ENCODE measurements around the gene RBMS3.

RBMS3 gene

DNA sequence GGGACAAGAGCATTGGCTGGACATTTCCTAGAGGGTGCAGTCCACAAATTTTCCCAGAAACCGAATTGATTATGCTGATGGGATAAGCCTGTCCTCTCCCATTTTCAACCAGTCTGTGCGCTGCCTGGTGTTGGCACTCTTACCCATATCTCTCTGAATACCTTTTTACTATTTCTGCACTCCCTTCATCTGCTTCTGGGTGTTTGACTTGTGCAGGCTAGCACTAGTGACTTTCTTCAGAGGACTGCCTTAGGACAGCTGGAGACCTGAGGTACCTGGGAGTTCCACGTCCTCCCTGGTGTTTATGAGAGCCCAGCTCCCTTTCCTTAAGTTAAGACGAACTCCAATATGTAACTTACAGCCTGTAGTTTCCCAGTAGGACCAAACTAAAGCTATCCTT is 50.2 kb downstream of the RBMS3 start:
- CTCF ChIA-PET: no interaction called here
- TF ChIP-seq BHLHE40 (IDR thresholded peaks at IDR 0.05; ENCODE audit: borderline replicate concordance) (no peak), LEF1 (IDR thresholded peaks at IDR 0.05; ENCODE audit: borderline replicate concordance) (no peak), SUZ12 (IDR thresholded peaks at IDR 0.05) (no peak), FOXM1 (IDR thresholded peaks at IDR 0.05; ENCODE audit: borderline replicate concordance) (no peak), HDGF (IDR thresholded peaks at IDR 0.05; ENCODE audit: borderline replicate concordance) (no peak), ZNF384 (IDR thresholded peaks at IDR 0.05) (no peak), SP1 (IDR thresholded peaks at IDR 0.05) (no peak), NFRKB (IDR thresholded peaks at IDR 0.05) (no peak), CTBP1 (IDR thresholded peaks at IDR 0.05; ENCODE audit: borderline replicate concordance) (no peak), L3MBTL2 (conservative IDR thresholded peaks at IDR 0.05) (no peak), ARNT (IDR thresholded peaks at IDR 0.05) (no peak)
- DNase-seq (ENCODE audit: extremely low spot score): no peak
- POLR2A ChIA-PET: no interaction called here

DNA sequence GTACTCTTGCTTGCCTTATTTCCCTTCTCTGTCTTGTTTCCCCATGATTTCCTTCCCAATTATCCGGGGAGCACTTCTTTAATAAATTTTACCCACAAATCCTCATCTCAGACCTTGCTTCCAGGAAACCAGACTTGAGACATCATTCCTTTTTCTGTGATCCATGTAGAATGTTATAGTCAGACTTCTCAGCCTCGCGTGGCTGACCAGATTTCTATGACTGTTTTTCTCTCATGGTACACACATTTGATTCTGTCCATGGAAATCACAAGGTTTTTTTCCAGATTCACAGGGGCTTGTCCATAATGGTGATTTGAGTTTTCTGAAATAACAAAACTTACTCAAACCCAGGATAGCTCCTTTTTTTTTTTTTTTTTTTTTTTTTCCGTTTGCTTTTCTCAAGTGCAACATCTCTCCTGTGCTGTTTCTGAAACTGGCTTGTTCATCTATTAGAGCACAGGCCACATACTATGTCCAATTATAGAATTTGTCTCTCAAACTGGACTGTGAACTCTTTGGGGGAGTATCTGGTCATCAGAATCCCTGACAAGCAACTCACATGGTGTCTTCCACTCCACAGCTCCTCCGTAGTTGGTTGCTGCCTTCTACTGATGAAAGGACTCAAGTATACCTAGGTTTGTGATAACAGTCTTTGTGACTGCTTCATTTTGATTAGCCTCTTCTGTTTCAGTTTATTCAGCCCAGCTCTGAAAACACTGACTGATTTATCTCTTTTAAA is 50.8 kb downstream of the RBMS3 start:
- ChIA-PET POLR2A (no interaction called here), CTCF (no interaction called here)
- TF ChIP-seq HDGF (IDR thresholded peaks at IDR 0.05; ENCODE audit: borderline replicate concordance) (no peak), FOXM1 (IDR thresholded peaks at IDR 0.05; ENCODE audit: borderline replicate concordance) (no peak), L3MBTL2 (conservative IDR thresholded peaks at IDR 0.05) (no peak), BHLHE40 (IDR thresholded peaks at IDR 0.05; ENCODE audit: borderline replicate concordance) (no peak), FOXA1 (IDR thresholded peaks at IDR 0.05) (no peak), NFRKB (IDR thresholded peaks at IDR 0.05) (no peak), ELF4 (IDR thresholded peaks at IDR 0.05) (no peak), LEF1 (IDR thresholded peaks at IDR 0.05; ENCODE audit: borderline replicate concordance) (no peak), ARNT (IDR thresholded peaks at IDR 0.05) (no peak), ZNF384 (IDR thresholded peaks at IDR 0.05) (no peak), CTBP1 (IDR thresholded peaks at IDR 0.05; ENCODE audit: borderline replicate concordance) (no peak), TARDBP (IDR thresholded peaks at IDR 0.05) (no peak), SUZ12 (IDR thresholded peaks at IDR 0.05) (no peak), SP1 (IDR thresholded peaks at IDR 0.05) (no peak), FOXK2 (IDR thresholded peaks at IDR 0.05) (no peak)
- TF ChIP-seq, protein P1, sequence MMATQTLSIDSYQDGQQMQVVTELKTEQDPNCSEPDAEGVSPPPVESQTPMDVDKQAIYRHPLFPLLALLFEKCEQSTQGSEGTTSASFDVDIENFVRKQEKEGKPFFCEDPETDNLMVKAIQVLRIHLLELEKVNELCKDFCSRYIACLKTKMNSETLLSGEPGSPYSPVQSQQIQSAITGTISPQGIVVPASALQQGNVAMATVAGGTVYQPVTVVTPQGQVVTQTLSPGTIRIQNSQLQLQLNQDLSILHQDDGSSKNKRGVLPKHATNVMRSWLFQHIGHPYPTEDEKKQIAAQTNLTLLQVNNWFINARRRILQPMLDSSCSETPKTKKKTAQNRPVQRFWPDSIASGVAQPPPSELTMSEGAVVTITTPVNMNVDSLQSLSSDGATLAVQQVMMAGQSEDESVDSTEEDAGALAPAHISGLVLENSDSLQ (IDR thresholded peaks at IDR 0.05): no peak
- no peak for DNase-seq (ENCODE audit: extremely low spot score)

DNA sequence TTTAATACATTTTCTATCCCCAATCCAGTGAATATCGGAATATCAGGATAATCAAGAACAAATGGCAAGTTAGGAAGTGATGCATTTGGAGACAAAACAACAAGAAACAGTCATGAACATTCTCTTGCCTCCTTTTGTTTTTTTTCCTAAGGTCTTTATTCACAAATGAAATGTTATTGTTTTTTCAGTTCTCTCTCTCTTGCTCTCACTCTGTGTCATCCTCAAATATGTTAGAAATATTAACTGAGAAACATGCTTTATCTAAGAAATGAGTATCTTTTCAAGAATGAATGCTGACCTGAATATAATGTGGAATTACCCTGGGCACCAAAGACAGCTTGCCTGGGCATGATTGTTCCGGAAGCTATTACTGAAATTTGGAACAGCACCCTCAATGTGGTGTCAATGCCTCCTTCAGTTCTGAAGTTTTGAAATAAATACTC is 51.3 kb downstream of the RBMS3 start:
- ChIA-PET POLR2A (no interaction called here), CTCF (no interaction called here)
- no peak for DNase-seq (ENCODE audit: extremely low spot score)
- TF ChIP-seq L3MBTL2 (conservative IDR thresholded peaks at IDR 0.05) (no peak), HDGF (IDR thresholded peaks at IDR 0.05; ENCODE audit: borderline replicate concordance) (no peak), CTBP1 (IDR thresholded peaks at IDR 0.05; ENCODE audit: borderline replicate concordance) (no peak), NFRKB (IDR thresholded peaks at IDR 0.05) (no peak)

DNA sequence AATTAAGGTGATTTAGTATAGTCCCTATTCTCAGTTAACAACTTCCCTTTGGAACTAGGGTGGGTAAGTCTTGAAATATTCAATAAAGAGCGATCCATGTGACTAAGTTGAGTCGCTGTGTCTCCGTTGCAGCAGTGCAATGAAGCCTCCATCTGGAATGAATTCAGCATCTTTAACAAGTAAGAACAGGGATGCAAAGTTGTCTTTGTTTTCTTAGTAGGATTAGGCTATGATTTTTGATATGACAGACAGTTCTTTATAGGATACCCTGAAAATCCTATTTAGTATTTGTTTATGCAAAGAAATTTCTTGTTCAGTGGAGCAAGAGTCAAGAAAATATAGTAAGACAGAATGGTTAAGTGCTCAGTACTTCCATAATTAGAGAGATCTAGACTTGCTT is 52.7 kb downstream of the RBMS3 start:
- DNase-seq (ENCODE audit: extremely low spot score): no peak
- ChIA-PET CTCF (interaction anchor here (0.7 kb wide), 1 partner anchor 15 kb away, joined by 3 read pairs; no protein-coding TSS in a partner anchor), POLR2A (no interaction called here)
- TF ChIP-seq L3MBTL2 (conservative IDR thresholded peaks at IDR 0.05) (no peak), ELF4 (IDR thresholded peaks at IDR 0.05) (no peak), SUZ12 (IDR thresholded peaks at IDR 0.05) (no peak), FOXM1 (IDR thresholded peaks at IDR 0.05; ENCODE audit: borderline replicate concordance) (no peak), NFRKB (IDR thresholded peaks at IDR 0.05) (no peak), CTBP1 (IDR thresholded peaks at IDR 0.05; ENCODE audit: borderline replicate concordance) (no peak), HDGF (IDR thresholded peaks at IDR 0.05; ENCODE audit: borderline replicate concordance) (no peak)

DNA sequence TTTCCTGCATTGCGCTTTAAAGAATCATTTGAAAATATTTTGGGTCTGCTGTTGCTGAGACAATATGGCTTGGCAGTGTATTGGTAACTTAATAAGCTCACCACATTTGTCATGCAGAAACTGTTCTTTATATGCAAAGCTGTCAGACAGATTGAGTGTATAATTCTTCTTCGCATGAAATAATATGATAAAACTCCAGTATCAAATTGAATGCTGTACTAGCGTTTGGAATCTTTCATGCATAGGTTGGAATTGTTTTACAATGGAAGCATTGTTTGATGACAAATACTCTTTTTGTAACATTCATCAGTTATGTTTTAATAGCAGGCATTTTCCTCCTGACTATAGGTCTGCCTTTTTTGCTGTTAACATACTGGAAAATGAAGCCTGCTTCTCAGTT is 53.8 kb downstream of the RBMS3 start:
- no peak for TF ChIP-seq BHLHE40 (IDR thresholded peaks at IDR 0.05; ENCODE audit: borderline replicate concordance)
- TF ChIP-seq FOXM1 (IDR thresholded peaks at IDR 0.05; ENCODE audit: borderline replicate concordance): no peak
- TF ChIP-seq, protein P1 (IDR thresholded peaks at IDR 0.05): no peak
- no peak for TF ChIP-seq FOXA1 (IDR thresholded peaks at IDR 0.05)
- TF ChIP-seq CTBP1 (IDR thresholded peaks at IDR 0.05; ENCODE audit: borderline replicate concordance): no peak
- no peak for TF ChIP-seq TARDBP (IDR thresholded peaks at IDR 0.05)
- TF ChIP-seq SUZ12 (IDR thresholded peaks at IDR 0.05): no peak
- TF ChIP-seq L3MBTL2 (conservative IDR thresholded peaks at IDR 0.05): no peak
- no peak for TF ChIP-seq NFRKB (IDR thresholded peaks at IDR 0.05)
- TF ChIP-seq HDGF (IDR thresholded peaks at IDR 0.05; ENCODE audit: borderline replicate concordance): no peak
- no peak for TF ChIP-seq LEF1 (IDR thresholded peaks at IDR 0.05; ENCODE audit: borderline replicate concordance)
- TF ChIP-seq FOXK2 (IDR thresholded peaks at IDR 0.05): no peak
- no peak for TF ChIP-seq ZNF384 (IDR thresholded peaks at IDR 0.05)
- TF ChIP-seq SP1 (IDR thresholded peaks at IDR 0.05): no peak
- no peak for TF ChIP-seq ELF4 (IDR thresholded peaks at IDR 0.05)
- no peak for TF ChIP-seq ARNT (IDR thresholded peaks at IDR 0.05)
- ChIA-PET CTCF (interaction anchor here (0.8 to 1.2 kb wide), 3 partner anchors 10 to 53 kb away, joined by 3 read pairs; no protein-coding TSS in a partner anchor), POLR2A (no interaction called here)
- DNase-seq (ENCODE audit: extremely low spot score): no peak

DNA sequence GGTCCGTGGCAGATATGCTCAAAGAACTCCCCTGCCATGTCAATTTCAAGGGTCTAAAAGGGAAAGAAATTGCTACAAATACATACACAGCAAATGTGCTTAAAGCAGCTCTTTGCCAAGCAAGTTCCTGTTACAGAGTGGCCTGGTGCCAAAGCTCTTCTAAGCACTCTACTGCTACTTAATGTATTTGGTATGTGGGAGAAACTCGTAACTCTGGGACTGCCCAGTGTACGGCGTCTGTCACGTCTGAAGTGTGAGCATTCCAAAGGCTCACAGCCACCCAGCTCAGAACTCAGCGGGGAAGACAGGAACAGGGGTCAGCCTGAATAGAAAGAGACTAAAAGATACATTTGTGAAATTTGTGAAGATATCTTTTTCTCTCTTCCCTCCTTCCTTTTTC is 54.6 kb downstream of the RBMS3 start:
- ChIA-PET POLR2A (no interaction called here), CTCF (interaction anchor here (1.0 to 1.2 kb wide), 2 partner anchors 10 to 54 kb away, joined by 3 read pairs; no protein-coding TSS in a partner anchor)
- DNase-seq (ENCODE audit: extremely low spot score): peak; percentile 40
- TF ChIP-seq ELF4 (IDR thresholded peaks at IDR 0.05) (no peak), ARNT (IDR thresholded peaks at IDR 0.05) (no peak), LEF1 (IDR thresholded peaks at IDR 0.05; ENCODE audit: borderline replicate concordance) (no peak), HDGF (IDR thresholded peaks at IDR 0.05; ENCODE audit: borderline replicate concordance) (no peak)

All from HEK293T (cell line).